HepG2 (cell line): ENCODE results near the gene FITM2. TPM values are rescaled to one million over a fixed set of nuclear protein-coding genes. Genes with fewer than 3 reads are reported as not detected.

Experiments
- CHD2 ChIP-seq: IDR thresholded peaks from 2 replicates; pipeline ENCODE4 v1.6.1; 2011; ENCODE audit warnings: low read depth, low read length, improper control_type of control experiment
- IKZF1 ChIP-seq: fragments of 450-650 bp; IDR thresholded peaks from 2 replicates; pipeline ENCODE4 v1.7.1; 2016
- PHF20 ChIP-seq: sonication (generic); formaldehyde crosslinking; IDR thresholded peaks from 2 replicates; pipeline ENCODE4 v1.5.0; 2020; ENCODE audit warnings: mild to moderate bottlenecking, missing genetic modification reagents
- SNAPC2 ChIP-seq: sonication (generic); formaldehyde crosslinking; IDR thresholded peaks from 2 replicates; pipeline ENCODE4 v1.8.1; 2022; ENCODE audit warnings: mild to moderate bottlenecking, missing genetic modification reagents
- ZFP41 ChIP-seq: sonication (generic); formaldehyde crosslinking; IDR thresholded peaks from 2 replicates; pipeline ENCODE4 v1.4.0; 2020; ENCODE audit warnings: mild to moderate bottlenecking, missing genetic modification reagents, borderline replicate concordance
- ZNF605 ChIP-seq: sonication (generic); formaldehyde crosslinking; IDR thresholded peaks from 2 replicates; pipeline ENCODE4 v1.8.0; 2022; ENCODE audit warnings: mild to moderate bottlenecking, missing genetic modification reagents
- ZNF772 ChIP-seq: sonication (generic); formaldehyde crosslinking; IDR thresholded peaks from 2 replicates; pipeline ENCODE4 v1.5.0; 2020; ENCODE audit warnings: mild to moderate bottlenecking, missing genetic modification reagents
- ZSCAN25 ChIP-seq: sonication (generic); formaldehyde crosslinking; IDR thresholded peaks from 2 replicates; pipeline ENCODE4 v1.8.0; 2022; ENCODE audit warnings: mild to moderate bottlenecking, missing genetic modification reagents
- polyA plus RNA-seq, 8 experiments: library from polyadenylated mRNA; depleted of rRNA in 3 of 8; stranded (reverse) in 7 of 8; unstranded in 1 of 8; fragments of >200 nt; fragmentation: Illumina TruSeq in 4 of 8; extraction: Trizol in 4 of 8; gene quantifications; 2 replicates each; pipeline versions ENCODE4 v1.2.1 to v1.2.3, GENCODE V29; 2011 to 2016; ENCODE audit warnings: low read depth in 4 of 8, missing spikeins in 1 of 8, mixed read lengths in 1 of 8; ENCODE audit not compliant: insufficient read depth in 1 of 8
- total RNA-seq, 5 experiments: library from RNA; depleted of rRNA; stranded (reverse); fragments of >200 nt; fragmentation: Illumina TruSeq; extraction: Trizol; gene quantifications; 2 replicates each; pipeline ENCODE4 v1.2.3, GENCODE V29; 2016; ENCODE audit warnings: low read depth in 1 of 5
- TF ChIP-seq, protein P1 (sequence below): IDR thresholded peaks from 2 replicates; pipeline ENCODE4 v1.6.1; 2016
- TF ChIP-seq, protein P2 (sequence below): sonication (generic); formaldehyde crosslinking; IDR thresholded peaks from 2 replicates; pipeline ENCODE4 v1.4.0; 2020; ENCODE audit warnings: missing genetic modification reagents
- TF ChIP-seq, protein P3 (sequence below): sonication (generic); formaldehyde crosslinking; IDR thresholded peaks from 2 replicates; pipeline ENCODE4 v1.4.0; 2020; ENCODE audit warnings: missing genetic modification reagents
- TF ChIP-seq, protein P4 (sequence below), 2 experiments: fragments of 450-650 bp in 1 of 2; sonication (generic) in 1 of 2; formaldehyde crosslinking; IDR thresholded peaks; 2 replicates each; pipeline versions ENCODE4 v1.5.0 to v1.8.0; 2020 to 2022; ENCODE audit warnings: mild to moderate bottlenecking in 1 of 2, missing genetic modification reagents in 1 of 2
- TF ChIP-seq, protein P5 (sequence below): IDR thresholded peaks from 2 replicates; pipeline ENCODE4 v1.6.1; 2016; ENCODE audit warnings: missing compliant biosample characterization, missing genetic modification reagents, borderline replicate concordance
- TF ChIP-seq, protein P6 (sequence below): sonication (generic); formaldehyde crosslinking; IDR thresholded peaks from 2 replicates; pipeline ENCODE4 v1.5.1; 2020; ENCODE audit warnings: mild to moderate bottlenecking, missing genetic modification reagents
- TF ChIP-seq, protein P7 (sequence below): IDR thresholded peaks from 2 replicates; pipeline ENCODE4 v1.4.0; 2020; ENCODE audit warnings: mild to moderate bottlenecking, missing genetic modification reagents

FITM2 gene
- total and polyA plus RNA-seq, 2 of the 13 experiments (the other 11 are each of a cell fraction or from before 2014, with no cell fraction given): 9.6 to 24.5 TPM

DNA sequence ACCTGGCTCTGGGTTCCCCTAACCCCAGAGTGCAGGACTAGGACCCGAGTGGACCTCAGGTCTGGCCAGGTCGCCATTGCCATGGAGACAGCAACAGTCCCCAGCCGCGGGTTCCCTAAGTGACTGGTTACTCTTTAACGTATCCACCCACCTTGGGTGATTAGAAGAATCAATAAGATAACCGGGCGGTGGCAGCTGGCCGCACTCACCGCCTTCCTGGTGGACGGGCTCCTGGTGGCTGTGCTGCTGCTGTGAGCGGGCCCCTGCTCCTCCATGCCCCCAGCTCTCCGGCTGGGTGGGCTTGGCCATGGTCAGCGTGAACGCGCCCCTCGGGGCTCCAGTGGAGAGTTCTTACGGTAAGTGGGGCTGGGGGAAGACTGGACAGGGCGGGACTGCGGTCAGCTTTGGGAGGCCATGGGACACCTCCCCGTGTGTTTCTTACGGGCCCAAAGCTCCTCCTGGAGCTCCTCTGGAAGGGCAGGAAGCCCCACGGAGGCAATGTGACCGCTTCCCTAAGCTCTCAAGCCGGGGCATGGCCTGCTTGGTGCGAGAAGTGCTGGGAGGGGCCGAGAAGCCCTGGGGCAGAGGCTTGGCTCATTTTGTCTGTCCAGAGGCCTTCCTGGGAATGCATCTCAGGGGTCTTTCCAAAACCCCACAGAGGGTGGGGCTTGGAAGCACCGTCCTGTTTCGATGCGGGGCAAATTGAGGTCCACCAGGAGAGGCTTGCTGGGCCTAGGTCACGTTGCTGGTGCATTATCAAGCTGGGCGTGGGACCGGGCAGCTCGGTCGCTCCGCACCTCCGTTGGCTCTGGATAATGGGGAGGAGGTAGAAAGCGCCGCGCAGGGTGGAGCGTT is 44.7 kb upstream of the FITM2 start, which contains the start of gene HNF4A (continued):
- TF ChIP-seq, protein P1, sequence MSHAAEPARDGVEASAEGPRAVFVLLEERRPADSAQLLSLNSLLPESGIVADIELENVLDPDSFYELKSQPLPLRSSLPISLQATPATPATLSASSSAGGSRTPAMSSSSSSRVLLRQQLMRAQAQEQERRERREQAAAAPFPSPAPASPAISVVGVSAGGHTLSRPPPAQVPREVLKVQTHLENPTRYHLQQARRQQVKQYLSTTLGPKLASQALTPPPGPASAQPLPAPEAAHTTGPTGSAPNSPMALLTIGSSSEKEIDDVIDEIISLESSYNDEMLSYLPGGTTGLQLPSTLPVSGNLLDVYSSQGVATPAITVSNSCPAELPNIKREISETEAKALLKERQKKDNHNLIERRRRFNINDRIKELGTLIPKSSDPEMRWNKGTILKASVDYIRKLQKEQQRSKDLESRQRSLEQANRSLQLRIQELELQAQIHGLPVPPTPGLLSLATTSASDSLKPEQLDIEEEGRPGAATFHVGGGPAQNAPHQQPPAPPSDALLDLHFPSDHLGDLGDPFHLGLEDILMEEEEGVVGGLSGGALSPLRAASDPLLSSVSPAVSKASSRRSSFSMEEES (CRISPR knock-in tag): peak; percentile 25; the same call in 1 of the 2 replicates
- TF ChIP-seq, protein P2, sequence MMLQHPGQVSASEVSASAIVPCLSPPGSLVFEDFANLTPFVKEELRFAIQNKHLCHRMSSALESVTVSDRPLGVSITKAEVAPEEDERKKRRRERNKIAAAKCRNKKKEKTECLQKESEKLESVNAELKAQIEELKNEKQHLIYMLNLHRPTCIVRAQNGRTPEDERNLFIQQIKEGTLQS (CRISPR knock-in tag): 0 out of 2 replicates have a peak, but pooled peaks have one; percentile 15
- TF ChIP-seq, protein P3, sequence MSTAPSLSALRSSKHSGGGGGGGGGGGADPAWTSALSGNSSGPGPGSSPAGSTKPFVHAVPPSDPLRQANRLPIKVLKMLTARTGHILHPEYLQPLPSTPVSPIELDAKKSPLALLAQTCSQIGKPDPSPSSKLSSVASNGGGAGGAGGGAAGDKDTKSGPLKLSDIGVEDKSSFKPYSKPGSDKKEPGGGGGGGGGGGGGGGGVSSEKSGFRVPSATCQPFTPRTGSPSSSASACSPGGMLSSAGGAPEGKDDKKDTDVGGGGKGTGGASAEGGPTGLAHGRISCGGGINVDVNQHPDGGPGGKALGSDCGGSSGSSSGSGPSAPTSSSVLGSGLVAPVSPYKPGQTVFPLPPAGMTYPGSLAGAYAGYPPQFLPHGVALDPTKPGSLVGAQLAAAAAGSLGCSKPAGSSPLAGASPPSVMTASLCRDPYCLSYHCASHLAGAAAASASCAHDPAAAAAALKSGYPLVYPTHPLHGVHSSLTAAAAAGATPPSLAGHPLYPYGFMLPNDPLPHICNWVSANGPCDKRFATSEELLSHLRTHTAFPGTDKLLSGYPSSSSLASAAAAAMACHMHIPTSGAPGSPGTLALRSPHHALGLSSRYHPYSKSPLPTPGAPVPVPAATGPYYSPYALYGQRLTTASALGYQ (CRISPR knock-in tag): peak; percentile 94
- TF ChIP-seq ZFP41 (CRISPR knock-in tag) (peak; percentile 26; the same call in 1 of the 2 replicates), PHF20 (CRISPR knock-in tag) (peak; percentile 61), SNAPC2 (peak; percentile 90), ZNF772 (CRISPR knock-in tag) (peak; percentile 95), IKZF1 (no peak), CHD2 (no peak), ZNF605 (CRISPR knock-in tag) (no peak), ZSCAN25 (CRISPR knock-in tag) (peak; percentile 79)
- TF ChIP-seq, protein P4, sequence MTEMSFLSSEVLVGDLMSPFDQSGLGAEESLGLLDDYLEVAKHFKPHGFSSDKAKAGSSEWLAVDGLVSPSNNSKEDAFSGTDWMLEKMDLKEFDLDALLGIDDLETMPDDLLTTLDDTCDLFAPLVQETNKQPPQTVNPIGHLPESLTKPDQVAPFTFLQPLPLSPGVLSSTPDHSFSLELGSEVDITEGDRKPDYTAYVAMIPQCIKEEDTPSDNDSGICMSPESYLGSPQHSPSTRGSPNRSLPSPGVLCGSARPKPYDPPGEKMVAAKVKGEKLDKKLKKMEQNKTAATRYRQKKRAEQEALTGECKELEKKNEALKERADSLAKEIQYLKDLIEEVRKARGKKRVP (CRISPR knock-in tag; IDR thresholded peaks at IDR 0.05): no peak
- TF ChIP-seq, protein P5, sequence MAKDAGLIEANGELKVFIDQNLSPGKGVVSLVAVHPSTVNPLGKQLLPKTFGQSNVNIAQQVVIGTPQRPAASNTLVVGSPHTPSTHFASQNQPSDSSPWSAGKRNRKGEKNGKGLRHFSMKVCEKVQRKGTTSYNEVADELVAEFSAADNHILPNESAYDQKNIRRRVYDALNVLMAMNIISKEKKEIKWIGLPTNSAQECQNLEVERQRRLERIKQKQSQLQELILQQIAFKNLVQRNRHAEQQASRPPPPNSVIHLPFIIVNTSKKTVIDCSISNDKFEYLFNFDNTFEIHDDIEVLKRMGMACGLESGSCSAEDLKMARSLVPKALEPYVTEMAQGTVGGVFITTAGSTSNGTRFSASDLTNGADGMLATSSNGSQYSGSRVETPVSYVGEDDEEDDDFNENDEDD (CRISPR knock-in tag): peak; percentile 41; the same call in 1 of the 2 replicates
- TF ChIP-seq, protein P6, sequence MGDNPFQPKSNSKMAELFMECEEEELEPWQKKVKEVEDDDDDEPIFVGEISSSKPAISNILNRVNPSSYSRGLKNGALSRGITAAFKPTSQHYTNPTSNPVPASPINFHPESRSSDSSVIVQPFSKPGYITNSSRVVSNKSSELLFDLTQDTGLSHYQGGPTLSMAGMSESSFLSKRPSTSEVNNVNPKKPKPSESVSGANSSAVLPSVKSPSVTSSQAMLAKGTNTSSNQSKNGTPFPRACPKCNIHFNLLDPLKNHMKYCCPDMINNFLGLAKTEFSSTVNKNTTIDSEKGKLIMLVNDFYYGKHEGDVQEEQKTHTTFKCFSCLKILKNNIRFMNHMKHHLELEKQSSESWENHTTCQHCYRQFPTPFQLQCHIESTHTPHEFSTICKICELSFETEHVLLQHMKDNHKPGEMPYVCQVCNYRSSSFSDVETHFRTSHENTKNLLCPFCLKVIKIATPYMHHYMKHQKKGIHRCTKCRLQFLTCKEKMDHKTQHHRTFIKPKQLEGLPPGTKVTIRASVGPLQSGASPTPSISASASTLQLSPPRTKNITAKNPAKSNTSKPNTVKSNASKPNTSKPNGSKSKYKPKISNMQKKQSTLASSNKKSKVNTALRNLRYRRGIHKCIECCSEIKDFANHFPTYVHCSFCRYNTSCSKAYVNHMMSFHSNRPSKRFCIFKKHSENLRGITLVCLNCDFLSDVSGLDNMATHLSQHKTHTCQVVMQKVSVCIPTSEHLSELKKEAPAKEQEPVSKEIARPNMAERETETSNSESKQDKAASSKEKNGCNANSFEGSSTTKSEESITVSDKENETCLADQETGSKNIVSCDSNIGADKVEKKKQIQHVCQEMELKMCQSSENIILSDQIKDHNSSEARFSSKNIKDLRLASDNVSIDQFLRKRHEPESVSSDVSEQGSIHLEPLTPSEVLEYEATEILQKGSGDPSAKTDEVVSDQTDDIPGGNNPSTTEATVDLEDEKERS (CRISPR knock-in tag): no peak; the same call in 1 of the 2 replicates
- TF ChIP-seq, protein P7, sequence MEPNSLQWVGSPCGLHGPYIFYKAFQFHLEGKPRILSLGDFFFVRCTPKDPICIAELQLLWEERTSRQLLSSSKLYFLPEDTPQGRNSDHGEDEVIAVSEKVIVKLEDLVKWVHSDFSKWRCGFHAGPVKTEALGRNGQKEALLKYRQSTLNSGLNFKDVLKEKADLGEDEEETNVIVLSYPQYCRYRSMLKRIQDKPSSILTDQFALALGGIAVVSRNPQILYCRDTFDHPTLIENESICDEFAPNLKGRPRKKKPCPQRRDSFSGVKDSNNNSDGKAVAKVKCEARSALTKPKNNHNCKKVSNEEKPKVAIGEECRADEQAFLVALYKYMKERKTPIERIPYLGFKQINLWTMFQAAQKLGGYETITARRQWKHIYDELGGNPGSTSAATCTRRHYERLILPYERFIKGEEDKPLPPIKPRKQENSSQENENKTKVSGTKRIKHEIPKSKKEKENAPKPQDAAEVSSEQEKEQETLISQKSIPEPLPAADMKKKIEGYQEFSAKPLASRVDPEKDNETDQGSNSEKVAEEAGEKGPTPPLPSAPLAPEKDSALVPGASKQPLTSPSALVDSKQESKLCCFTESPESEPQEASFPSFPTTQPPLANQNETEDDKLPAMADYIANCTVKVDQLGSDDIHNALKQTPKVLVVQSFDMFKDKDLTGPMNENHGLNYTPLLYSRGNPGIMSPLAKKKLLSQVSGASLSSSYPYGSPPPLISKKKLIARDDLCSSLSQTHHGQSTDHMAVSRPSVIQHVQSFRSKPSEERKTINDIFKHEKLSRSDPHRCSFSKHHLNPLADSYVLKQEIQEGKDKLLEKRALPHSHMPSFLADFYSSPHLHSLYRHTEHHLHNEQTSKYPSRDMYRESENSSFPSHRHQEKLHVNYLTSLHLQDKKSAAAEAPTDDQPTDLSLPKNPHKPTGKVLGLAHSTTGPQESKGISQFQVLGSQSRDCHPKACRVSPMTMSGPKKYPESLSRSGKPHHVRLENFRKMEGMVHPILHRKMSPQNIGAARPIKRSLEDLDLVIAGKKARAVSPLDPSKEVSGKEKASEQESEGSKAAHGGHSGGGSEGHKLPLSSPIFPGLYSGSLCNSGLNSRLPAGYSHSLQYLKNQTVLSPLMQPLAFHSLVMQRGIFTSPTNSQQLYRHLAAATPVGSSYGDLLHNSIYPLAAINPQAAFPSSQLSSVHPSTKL (CRISPR knock-in tag): peak; percentile 79
